Measurements from ENCODE around the gene ZC3H15.
"Not testable (repeated sequence)": the region's sequence is repeated elsewhere in the genome, so short reads cannot be mapped to it uniquely, and the experiment has no call there.

Gene ZC3H15

GRCh38 chr2:186493564-186494085, 7.6 kb downstream of the ZC3H15 start:
- DNase-seq (ENCODE audit: low read depth in 2 of 2, low spot score in 1 of 2), result no peak

GRCh38 chr2:186496401-186496800, 10.3 kb downstream of the ZC3H15 start:
- DNase-seq (ENCODE audit: low read depth in 2 of 2, low spot score in 1 of 2), result no peak

GRCh38 chr2:186497928-186498327, 11.9 kb downstream of the ZC3H15 start:
- DNase-seq (ENCODE audit: low read depth in 2 of 2, low spot score in 1 of 2), result no peak

GRCh38 chr2:186498834-186499233, 12.8 kb downstream of the ZC3H15 start:
- DNase-seq (ENCODE audit: low read depth in 2 of 2, low spot score in 1 of 2), result no peak

- no peak for DNase-seq (ENCODE audit: low read depth in 2 of 2, low spot score in 1 of 2)
Observed at GRCh38 chr2:186503827-186504606, 18.0 kb downstream of the ZC3H15 start.

GRCh38 chr2:186508263-186508662, 22.2 kb downstream of the ZC3H15 start:
- no peak for DNase-seq (ENCODE audit: low read depth in 2 of 2, low spot score in 1 of 2)

GRCh38 chr2:186515376-186515775, 29.3 kb downstream of the ZC3H15 start:
- DNase-seq (ENCODE audit: low read depth in 2 of 2, low spot score in 1 of 2), result no peak

GRCh38 chr2:186516396-186516795, 30.3 kb downstream of the ZC3H15 start:
- no peak for DNase-seq (ENCODE audit: low read depth in 2 of 2, low spot score in 1 of 2)

- no peak for DNase-seq (ENCODE audit: low read depth in 2 of 2, low spot score in 1 of 2)
Observed at GRCh38 chr2:186517090-186517489, 31.0 kb downstream of the ZC3H15 start.

GRCh38 chr2:186518291-186518690, 32.2 kb downstream of the ZC3H15 start:
- DNase-seq (ENCODE audit: low read depth in 2 of 2, low spot score in 1 of 2), result no peak

GRCh38 chr2:186518945-186519344, 32.9 kb downstream of the ZC3H15 start:
- DNase-seq (ENCODE audit: low read depth in 2 of 2, low spot score in 1 of 2), result no peak

GRCh38 chr2:186521570-186522153, 35.6 kb downstream of the ZC3H15 start:
- DNase-seq (ENCODE audit: low read depth in 2 of 2, low spot score in 1 of 2), result not testable (repeated sequence)

- DNase-seq (ENCODE audit: low read depth in 2 of 2, low spot score in 1 of 2), result no peak
Observed at GRCh38 chr2:186522450-186522849, 36.4 kb downstream of the ZC3H15 start.

GRCh38 chr2:186523791-186524190, 37.7 kb downstream of the ZC3H15 start:
- DNase-seq (ENCODE audit: low read depth in 2 of 2, low spot score in 1 of 2), result no peak

GRCh38 chr2:186526281-186526680, 40.2 kb downstream of the ZC3H15 start:
- no peak for DNase-seq (ENCODE audit: low read depth in 2 of 2, low spot score in 1 of 2)

GRCh38 chr2:186530314-186530713, 44.3 kb downstream of the ZC3H15 start:
- DNase-seq (ENCODE audit: low read depth in 2 of 2, low spot score in 1 of 2), result no peak

- no peak for DNase-seq (ENCODE audit: low read depth in 2 of 2, low spot score in 1 of 2)
Observed at GRCh38 chr2:186531257-186531775, 45.3 kb downstream of the ZC3H15 start.

GRCh38 chr2:186532891-186533290, 46.8 kb downstream of the ZC3H15 start:
- DNase-seq (ENCODE audit: low read depth in 2 of 2, low spot score in 1 of 2), result no peak

- no peak for DNase-seq (ENCODE audit: low read depth in 2 of 2, low spot score in 1 of 2)
Observed at GRCh38 chr2:186533717-186534116, 47.7 kb downstream of the ZC3H15 start.

GRCh38 chr2:186534406-186534805, 48.3 kb downstream of the ZC3H15 start:
- DNase-seq (ENCODE audit: low read depth in 2 of 2, low spot score in 1 of 2), result no peak

GRCh38 chr2:186535861-186536260, 49.8 kb downstream of the ZC3H15 start:
- DNase-seq (ENCODE audit: low read depth in 2 of 2, low spot score in 1 of 2), result no peak

GRCh38 chr2:186537019-186537418, 51.0 kb downstream of the ZC3H15 start:
- DNase-seq (ENCODE audit: low read depth in 2 of 2, low spot score in 1 of 2), result no peak

Measured in stimulated activated CD8-positive, alpha-beta memory T cell treated with anti-CD3 and anti-CD28 coated beads, Interleukin-4, amount 100 ng/mL, for 4 hours (primary cell).